GM18951 (cell line): Measurements from ENCODE around the gene ATXN10.
"Not testable (repeated sequence)": the region's sequence is repeated elsewhere in the genome, so short reads cannot be mapped to it uniquely, and the experiment has no call there.

Experiments used
- POLR2A ChIP-seq: IDR thresholded peaks from 4 replicates; pipeline ENCODE4 v1.6.1; 2011; ENCODE audit warnings: mild to moderate bottlenecking; ENCODE audit not compliant: insufficient read length, insufficient read depth; ENCODE audit errors: extremely low read depth
- in situ Hi-C: fragments of 300-500 bp; cut with MboI; formaldehyde crosslinking; loops from one replicate; pipeline ENCODE4 v1.12.0; 2022; ENCODE audit warnings: low sequenced_read_pairs, mixed read lengths, inconsistent platforms; ENCODE audit not compliant: unreplicated experiment

The ATXN10 gene

DNA sequence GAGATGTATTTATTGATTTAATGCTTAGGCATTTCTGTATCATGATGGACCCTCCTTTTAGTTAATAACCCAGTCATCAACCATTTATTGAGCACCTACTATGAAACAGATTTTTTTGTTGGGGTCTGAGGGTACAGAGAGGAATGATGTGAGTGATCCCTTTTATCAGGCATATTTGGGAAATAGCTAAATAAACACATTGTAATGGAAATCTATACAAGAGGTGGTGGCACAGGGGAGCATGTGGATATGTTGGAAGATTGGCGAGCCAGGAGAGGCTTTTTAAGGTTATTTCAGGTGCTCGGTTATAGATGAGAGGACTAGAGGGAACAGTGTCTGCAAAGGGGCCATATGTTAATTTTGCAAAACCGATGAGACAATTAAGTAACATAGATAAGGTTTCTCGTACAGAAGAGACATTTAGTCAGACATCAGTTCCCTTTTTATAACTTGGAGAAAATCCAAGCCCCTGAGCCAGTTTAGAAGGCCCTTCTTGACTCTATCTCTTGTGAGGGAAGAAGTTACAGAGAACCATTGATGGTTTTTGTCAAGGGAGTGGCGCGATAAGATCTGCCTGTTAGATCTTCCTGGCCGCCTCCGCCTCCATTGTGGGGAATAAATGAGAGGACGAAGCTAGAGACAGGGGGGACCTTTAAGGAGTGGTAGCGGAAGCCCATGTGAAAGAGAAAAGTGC, 2.0 kb downstream of the ATXN10 start:
- no peak for TF ChIP-seq POLR2A
- in situ Hi-C loops: no loop called here

DNA sequence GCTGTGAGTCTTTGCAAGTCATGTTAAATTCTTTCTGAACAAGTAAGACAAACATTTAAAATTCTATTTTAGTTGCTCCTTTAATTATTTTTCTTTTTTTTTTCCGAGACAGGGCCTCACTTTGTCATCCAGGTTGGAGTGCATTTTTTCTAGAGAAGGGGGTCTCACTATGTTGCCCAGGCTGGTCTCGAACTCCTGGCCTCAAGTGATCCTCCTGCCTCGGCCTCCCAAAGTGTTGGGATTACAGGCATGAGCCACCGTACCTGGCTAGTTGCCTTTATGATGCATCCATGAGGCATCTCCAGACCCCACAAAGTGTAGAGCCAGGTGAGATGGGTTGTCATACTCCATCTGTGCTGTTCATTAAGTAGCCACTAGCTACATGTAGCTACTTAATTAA, 4.4 kb downstream of the ATXN10 start:
- TF ChIP-seq POLR2A: no peak
- in situ Hi-C loops: no loop called here

DNA sequence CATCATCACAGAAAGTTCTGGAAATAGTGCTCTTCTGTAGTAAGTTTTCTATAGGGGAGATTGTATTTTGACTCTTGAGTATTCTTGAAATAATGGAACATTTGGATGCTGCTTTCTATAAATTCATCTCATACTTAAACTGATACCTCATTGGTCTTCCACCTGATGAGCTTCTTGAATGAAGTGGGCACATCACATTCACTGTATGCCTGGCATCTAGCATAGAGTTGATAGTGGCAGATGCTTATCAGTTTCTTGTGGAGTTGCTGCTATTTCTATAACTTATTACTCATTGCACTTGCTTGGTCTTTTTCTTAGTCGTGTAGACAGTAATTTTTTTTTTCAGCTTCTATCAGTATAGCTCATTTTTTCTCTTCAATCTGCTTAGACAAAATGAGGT, 5.4 kb downstream of the ATXN10 start:
- no peak for TF ChIP-seq POLR2A
- in situ Hi-C loops: no loop called here

DNA sequence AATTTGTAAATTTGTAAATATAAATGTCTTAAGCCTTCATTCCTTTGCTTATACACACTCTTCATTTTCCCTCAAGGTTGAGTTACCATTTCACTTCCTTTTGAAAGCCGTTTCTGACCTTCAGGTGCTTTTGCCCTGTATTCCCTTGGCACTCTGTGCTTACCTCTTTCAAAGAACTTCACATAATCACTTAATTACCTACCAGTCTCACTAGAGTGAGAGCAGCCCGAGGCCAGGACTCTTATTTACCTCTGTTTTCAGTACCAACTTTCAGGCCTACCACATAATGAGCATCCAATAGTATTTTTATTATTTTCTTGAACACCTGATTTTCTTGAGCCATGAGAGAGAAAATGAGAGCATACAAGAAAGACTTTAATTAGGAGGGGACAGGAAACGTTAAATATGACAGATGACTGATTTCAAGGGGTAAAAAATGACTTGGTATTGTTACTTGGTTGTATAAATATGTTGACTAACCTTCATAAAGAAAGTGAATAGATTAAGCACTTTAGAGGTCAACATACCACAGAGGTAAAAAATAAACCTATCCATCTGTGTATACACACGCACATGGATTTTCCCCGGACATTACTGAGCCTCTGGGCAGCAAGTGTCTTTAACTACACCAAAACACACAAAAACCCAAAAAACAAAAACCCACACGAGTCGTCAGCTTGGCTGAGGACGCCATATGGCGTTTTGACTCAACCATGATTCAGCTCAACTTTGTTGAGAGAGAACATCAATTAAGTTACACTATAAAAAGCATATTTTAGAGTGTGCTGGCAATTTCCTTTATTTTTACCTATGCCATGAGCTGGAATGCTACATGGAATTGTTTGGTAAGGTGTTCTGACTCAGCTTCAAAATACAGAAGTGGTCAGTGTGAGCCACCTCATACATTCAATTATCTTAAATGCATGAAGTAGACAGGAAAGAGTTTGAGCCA, 7.6 kb downstream of the ATXN10 start:
- in situ Hi-C loops: no loop called here
- TF ChIP-seq POLR2A: no peak

DNA sequence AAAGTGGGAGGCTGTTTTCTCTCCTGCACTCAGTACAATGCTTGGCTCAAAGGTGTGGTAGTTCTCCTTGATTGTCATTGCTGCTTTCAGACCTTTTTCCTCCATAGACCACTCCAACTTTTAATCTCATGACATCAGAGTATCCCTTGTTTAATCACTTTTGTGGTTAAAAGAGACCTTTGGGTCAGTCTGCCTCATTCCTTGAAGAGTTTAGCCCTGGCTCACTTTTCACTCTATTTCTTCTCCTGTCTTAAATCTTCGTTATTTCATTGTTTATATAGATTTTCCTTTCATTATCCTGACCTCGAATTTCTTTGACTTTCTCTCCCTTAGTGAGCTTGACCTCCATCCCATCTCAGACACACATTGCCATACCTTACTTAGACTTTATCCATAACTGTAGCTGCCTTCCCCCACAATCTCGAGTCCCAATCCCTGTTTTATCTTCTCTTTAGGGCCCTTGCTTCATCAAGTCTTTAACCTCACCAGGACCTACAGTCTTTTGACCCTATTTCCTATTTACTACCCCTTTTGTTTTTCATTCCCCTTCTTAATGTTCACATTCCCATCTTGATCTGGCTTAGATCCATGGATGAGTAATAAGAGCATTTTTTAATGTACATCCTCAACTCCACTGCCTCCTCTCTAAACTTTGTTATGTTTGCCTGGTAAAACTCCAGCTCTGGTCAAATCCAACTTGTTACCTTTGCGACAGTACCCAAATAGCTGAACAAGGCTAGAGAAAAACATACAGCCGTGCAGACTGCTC, 9.5 kb downstream of the ATXN10 start:
- no peak for TF ChIP-seq POLR2A
- in situ Hi-C loops: no loop called here

DNA sequence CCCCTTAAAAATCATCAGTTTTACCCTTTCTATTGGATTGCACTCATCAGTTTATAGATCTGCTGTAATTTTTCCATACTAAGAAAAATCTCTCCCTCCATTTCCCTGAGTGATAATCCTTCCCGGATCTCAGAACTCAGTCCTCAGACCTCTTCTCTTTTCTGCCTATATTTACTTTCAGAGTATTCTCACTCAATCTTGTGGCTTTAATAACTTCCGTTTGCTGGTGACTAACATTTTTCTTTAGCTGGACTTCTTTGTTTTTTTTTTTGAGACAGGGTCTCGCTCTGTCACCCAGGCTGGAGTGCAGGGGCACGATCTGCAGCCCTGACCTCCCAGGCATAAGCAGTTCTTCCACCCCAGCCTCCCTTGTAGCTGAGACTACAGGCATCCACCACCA, 10.4 kb downstream of the ATXN10 start:
- TF ChIP-seq POLR2A: no peak
- in situ Hi-C loops: no loop called here

DNA sequence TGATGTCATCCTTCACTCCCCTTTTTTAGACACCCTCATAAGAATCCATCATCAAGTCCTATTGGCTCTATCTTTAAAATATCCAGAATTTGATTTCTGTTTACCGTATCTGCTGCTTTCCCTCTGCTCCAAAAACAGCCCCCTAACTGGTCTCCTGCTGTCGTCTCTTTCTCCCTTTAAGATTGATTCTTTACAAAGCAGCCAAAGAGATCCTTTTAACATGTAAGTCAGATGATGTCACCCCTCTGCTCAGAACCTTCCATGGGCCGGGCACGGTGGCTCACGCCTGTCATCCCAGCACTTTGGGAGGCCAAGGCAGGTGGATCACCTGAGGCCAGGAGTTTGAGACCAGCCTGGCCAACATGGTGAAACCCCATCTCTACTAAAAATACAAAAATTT, 11.1 kb downstream of the ATXN10 start:
- in situ Hi-C loops: not testable (repeated sequence)

DNA sequence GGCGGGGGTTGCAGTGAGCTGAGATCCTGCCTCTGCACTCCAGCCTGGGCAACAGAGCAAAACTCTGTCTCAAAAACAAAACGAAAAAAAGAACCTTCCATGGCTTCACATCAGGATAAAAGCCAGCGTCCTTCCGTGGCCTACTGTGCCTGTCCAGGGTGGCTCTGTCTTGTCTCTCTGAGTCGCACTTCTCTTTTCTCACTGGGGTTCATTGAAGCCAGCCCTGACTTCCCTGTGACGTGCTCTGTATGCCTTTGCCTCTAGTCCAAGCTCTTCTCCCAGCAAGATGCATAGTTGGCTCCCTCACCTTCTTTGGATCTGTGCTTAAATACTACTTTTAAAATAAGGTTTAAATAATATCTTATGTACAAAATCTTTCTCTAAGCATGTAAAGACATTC, 11.6 kb downstream of the ATXN10 start:
- in situ Hi-C loops: no loop called here
- TF ChIP-seq POLR2A: no peak

DNA sequence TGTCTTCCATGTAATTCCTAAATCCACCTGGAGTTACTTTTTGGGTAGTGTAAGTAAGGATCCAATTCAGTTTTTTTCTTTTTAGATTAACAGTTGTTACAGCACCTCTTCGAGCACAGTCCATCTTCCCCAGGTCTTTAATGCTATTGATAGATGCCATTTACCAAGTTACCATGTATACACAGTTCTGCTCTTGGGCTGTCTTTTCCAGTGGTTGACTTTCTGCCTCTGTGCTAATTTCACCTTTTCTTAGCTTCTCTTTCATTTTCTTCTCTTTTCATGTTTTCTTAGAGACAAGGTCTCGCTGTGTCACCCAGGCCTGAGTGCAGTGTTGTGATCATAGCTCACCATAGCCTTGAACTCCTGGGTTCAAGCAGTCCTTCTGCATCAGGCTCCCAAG, 12.0 kb downstream of the ATXN10 start:
- no peak for TF ChIP-seq POLR2A
- in situ Hi-C loops: no loop called here

DNA sequence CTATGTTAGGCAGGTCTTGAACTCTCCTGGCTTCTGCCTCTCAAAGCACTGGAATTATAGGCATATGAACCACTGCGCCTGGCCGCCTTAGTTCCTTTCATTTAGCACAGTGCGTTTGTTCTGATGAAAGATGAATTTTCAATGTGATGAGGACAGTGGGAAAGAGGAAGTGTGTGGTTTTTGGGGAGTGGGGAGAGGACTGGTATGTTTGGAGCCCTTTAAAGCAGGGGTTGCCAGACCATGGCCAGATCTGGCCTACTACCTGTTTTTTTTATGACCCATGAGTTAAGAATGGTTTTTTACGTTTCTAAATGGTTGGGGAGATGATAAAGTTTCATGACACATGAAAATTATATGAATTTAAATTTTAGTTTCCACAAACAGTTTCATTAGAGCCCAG, 12.5 kb downstream of the ATXN10 start:
- in situ Hi-C loops: no loop called here
- TF ChIP-seq POLR2A: no peak

DNA sequence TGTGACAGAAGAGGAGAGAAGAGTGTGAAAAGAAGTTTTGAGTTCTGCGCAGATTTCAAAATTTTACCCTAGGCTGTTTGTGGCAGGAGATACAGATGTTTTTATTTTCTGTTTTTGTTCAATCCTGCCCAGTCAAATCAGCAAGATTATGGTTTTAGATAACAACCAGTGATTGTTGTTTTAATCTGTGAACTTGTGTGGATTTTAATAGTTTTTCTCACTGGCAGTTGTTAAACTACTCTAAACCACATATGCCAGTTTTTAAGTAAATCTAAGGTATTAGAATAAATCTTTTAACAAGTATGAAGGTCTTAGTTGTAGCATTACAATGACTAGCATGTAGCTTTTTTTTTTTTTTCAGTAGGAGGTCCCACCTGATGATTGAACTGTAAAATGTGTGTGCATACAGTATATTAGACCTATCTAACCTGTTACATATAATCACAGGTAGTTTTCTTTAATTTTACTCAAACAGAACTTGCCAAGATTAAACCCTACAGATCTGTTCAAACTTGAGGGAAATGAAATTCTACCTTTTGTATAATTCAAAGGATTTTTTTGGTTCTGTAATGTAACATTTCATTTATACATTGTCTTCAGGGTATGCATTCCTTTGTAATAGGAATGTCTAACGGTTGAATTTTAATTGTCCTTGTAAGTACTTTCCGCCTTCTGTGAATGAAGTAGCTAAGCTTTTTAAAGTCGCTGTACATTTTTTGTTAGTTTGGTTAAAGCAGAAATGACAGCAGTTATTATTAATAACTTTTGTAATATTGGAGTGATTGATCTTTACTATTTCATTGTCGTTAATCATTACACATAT, 13.3 kb downstream of the ATXN10 start:
- in situ Hi-C loops: no loop called here
- no peak for TF ChIP-seq POLR2A

DNA sequence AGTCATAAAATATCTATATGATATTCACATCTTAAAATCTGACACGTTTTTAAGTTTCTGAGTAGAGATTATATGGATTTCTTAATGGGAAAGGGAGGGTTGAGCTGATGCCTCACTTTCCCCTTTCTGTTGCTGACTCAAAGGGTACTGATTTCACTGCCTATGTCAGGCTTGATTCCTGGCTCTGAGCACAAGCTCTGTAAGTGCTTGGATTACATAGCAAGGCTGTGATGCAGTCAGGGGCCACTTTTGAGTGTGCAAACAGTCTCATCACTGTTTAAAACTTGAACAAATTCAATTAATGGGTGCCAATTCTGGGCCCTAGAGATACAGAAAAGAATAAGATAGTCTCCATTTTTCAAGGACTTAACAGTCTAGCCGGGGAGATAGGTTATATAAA, 14.4 kb downstream of the ATXN10 start:
- no peak for TF ChIP-seq POLR2A
- in situ Hi-C loops: no loop called here

DNA sequence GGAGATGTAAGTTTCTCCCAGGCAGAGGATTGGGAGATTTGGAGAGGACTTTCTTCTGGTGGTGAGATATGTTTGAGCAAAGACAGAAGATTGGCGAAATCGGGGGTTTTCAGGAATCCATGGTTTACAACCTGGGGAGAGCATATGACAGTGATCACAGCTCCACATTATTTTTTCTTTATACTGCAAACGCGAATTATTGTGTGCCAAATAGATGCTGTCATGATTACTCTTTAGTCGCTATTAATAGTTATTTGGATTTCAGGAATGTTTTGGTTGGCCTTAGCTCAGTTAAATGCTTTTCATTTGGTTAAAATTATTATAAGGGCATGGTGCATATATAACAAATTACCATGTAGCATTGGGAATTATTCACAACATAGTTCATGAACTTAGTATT, 15.2 kb downstream of the ATXN10 start:
- TF ChIP-seq POLR2A: no peak
- in situ Hi-C loops: no loop called here
